ENCODE results near the gene POU2F3. TPM values are rescaled to one million over a fixed set of nuclear protein-coding genes. Genes with fewer than 3 reads are reported as not detected.

The POU2F3 gene
- total RNA-seq, 4 donors from 2014 or later = 58.2 to 219 (median 105) TPM

DNA sequence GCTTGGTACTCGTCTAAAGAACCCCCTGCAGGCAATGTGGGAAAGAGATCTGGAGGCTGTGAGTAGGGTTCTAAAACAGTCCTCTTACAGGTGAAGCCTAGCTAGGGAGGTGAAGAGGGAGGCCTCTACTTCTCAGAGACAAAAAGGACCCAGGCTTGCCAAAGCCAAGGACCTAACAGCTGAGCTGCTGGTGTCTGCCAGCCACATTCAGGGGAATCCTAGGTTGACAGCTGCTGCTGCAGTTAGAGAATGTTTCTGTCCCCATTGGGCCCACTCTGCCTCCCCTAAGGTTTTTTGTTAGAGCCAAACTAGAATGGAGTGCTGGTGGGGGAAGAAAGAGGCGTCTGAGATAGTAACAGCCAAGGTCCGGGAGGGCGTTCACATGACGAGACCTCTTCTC, 58.5 kb downstream of the POU2F3 start:
- DNase-seq (ENCODE audit: low spot score in 2 of 2) = no peak
- Histone ChIP-seq H3K4me3 (no peak overlapping the region), H3K27ac (no peak overlapping the region), H3K27me3 (no peaks in the 10 kb centered on the region), H3K36me3 (no peaks in the 10 kb centered on the region), H3K4me1 (peaks cover 64% of the 10 kb centered on the region), H3K9me3 (no peaks in the 10 kb centered on the region)
- 83% methylated on average over 5 of the region's 5 CpGs for WGBS
- no peak for TF ChIP-seq POLR2A (IDR thresholded peaks at IDR 0.05)
- no peak for TF ChIP-seq CTCF (IDR thresholded peaks at IDR 0.05)
- no peak for TF ChIP-seq POLR2AphosphoS5 (IDR thresholded peaks at IDR 0.05)

- TF ChIP-seq CTCF (IDR thresholded peaks at IDR 0.05) (no peak), POLR2AphosphoS5 (IDR thresholded peaks at IDR 0.05) (no peak), POLR2A (IDR thresholded peaks at IDR 0.05) (no peak), EP300 (IDR thresholded peaks at IDR 0.05) (no peak)
- H3K4me3 ChIP-seq = no peak overlapping the region
- peak overlapping the region; percentile 90 for H3K27ac ChIP-seq
- no peaks in the 10 kb centered on the region for H3K36me3 ChIP-seq
- peak in 1 of 2 donors; percentile 79 for DNase-seq (ENCODE audit: low spot score in 2 of 2)
- H3K27me3 ChIP-seq = no peaks in the 10 kb centered on the region
- peaks cover 66% of the 10 kb centered on the region for H3K4me1 ChIP-seq
- 48% methylated on average over 6 of the region's 6 CpGs for WGBS
- H3K9me3 ChIP-seq = no peaks in the 10 kb centered on the region
These were observed 62.3 kb downstream of the POU2F3 start for GRCh38 chr11:120302001-120302805.

DNA sequence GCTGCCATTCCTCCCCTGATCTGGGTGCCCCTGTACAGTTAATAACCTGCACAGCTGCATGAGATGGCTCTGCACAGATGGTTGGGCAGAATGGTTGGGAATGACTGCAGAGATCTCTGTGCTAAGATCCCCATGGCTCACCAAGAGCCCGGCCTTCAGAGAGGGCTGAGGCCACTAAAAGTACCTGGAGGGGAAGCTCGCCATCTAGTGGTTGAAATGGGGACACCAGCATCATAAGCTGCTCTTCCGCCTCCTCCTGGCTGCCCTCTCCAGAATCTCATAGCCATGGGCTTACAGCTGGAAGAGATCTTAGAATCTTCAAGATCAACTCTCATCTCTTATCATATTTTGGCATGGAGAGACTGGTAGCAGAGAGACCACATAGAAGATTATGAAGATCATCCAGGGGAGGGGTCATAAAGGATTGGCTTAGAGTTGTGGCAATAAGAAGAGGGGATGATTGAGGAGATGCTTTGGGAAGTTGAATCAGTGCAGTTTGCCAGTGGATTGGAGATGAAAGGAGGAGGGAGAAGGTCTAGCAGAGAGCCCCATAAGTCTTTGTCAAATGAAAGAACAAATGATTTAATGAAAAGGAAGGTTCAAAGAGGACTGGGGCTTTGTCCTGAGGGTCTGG, 63.2 kb downstream of the POU2F3 start:
- WGBS = 25% methylated on average over 2 of the region's 3 CpGs
- H3K4me1 ChIP-seq = peaks cover 65% of the 10 kb centered on the region

GRCh38 chr11:120304526-120304925, 64.6 kb downstream of the POU2F3 start:
- Histone ChIP-seq H3K27ac (peak overlapping the region; percentile 90), H3K27me3 (no peaks in the 10 kb centered on the region), H3K4me3 (no peak overlapping the region), H3K36me3 (no peaks in the 10 kb centered on the region), H3K9me3 (no peaks in the 10 kb centered on the region), H3K4me1 (peaks cover 59% of the 10 kb centered on the region)
- no peak for DNase-seq (ENCODE audit: low spot score in 2 of 2)
- TF ChIP-seq POLR2AphosphoS5 (IDR thresholded peaks at IDR 0.05) = no peak
- TF ChIP-seq EP300 (IDR thresholded peaks at IDR 0.05) = no peak
- no peak for TF ChIP-seq CTCF (IDR thresholded peaks at IDR 0.05)
- no peak for TF ChIP-seq POLR2A (IDR thresholded peaks at IDR 0.05)

More for the DNA sequence above, 63.2 kb downstream of the POU2F3 start:
- TF ChIP-seq EP300 (IDR thresholded peaks at IDR 0.05) = no peak
- peak; percentile 78 to 89 for TF ChIP-seq CTCF (IDR thresholded peaks at IDR 0.05)
- no peaks in the 10 kb centered on the region for H3K36me3 ChIP-seq
- H3K27me3 ChIP-seq = no peaks in the 10 kb centered on the region
- H3K9me3 ChIP-seq = no peaks in the 10 kb centered on the region
- no peak overlapping the region for H3K4me3 ChIP-seq
- H3K27ac ChIP-seq = peak overlapping the region; percentile 90
- no peak for DNase-seq (ENCODE audit: low spot score in 2 of 2)

DNA sequence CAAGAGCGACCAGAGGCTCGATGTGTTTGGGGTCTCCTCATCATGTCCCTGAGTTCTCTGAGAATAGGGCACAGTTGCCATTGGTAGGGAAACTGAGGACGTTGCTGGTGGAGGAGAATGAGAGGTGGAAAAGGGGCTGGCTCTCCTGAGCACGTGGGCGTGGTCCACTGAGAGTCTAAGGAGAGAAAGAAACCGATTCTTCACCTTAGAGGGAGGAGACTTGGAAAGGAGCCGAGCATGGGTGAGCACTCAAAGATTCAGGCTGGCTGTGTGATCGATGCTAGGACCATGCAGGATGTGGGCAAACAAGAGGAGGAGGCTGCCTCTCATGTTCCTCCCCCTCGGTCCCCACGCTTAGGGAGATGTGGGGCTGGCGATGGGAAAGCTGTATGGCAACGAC, 65.3 kb downstream of the POU2F3 start:
- Histone ChIP-seq H3K4me1 (peaks cover 57% of the 10 kb centered on the region), H3K9me3 (no peaks in the 10 kb centered on the region), H3K27me3 (no peaks in the 10 kb centered on the region), H3K27ac (no peak overlapping the region), H3K4me3 (no peak overlapping the region), H3K36me3 (no peaks in the 10 kb centered on the region)
- no peak for TF ChIP-seq CTCF (IDR thresholded peaks at IDR 0.05)
- no peak for TF ChIP-seq POLR2A (IDR thresholded peaks at IDR 0.05)
- TF ChIP-seq POLR2AphosphoS5 (IDR thresholded peaks at IDR 0.05) = no peak
- no peak for TF ChIP-seq EP300 (IDR thresholded peaks at IDR 0.05)
- no peak for DNase-seq (ENCODE audit: low spot score in 2 of 2)
- 60% methylated on average over 12 of the region's 12 CpGs for WGBS
